Measurements from ENCODE around the gene ASB7.

Gene ASB7

DNA sequence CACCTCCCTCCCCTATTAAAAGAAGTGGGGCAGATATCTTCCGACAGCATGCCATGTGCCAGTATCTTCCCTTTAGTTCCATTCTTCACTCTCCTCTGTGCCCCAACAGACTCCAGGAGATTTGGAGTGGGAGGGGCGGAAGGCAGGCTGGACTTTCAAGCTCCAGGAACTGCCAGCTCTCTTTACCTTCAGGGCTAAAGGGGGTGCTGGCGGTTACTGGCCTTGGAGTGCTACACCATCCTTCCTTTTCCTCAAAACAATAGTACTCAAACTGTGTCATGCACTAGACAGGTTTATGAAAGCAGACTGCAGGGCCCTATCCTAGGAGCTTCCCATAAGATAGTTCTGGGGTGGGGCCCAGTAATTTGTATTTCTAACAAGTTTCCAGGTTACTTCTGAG, 6.4 kb upstream of the ASB7 start:
- H3K9me3 ChIP-seq (ENCODE audit: control insufficient read depth in 5 of 5, low read length in 5 of 5), result no peaks in the 10 kb centered on the region
- H3K4me1 ChIP-seq (ENCODE audit: control insufficient read depth in 5 of 5, insufficient read depth in 5 of 5, low read length in 5 of 5), result peaks cover 3 to 19% (median 10%) of the 10 kb centered on the region in 5 donors
- no peak overlapping the region for H3K9ac ChIP-seq (ENCODE audit: low read length in 5 of 5)
- H3K4me3 ChIP-seq (ENCODE audit: low read depth in 1 of 5, low read length in 5 of 5), result no peak overlapping the region
- no peak overlapping the region for H3K27ac ChIP-seq (ENCODE audit: low read depth, low read length)
- no peaks in the 10 kb centered on the region for H3K36me3 ChIP-seq (ENCODE audit: control insufficient read depth in 5 of 5, insufficient read depth in 5 of 5, low read length in 5 of 5)
- no peaks in the 10 kb centered on the region for H3K27me3 ChIP-seq (ENCODE audit: control insufficient read depth in 5 of 5, insufficient read depth in 4 of 5, low read length in 5 of 5)

DNA sequence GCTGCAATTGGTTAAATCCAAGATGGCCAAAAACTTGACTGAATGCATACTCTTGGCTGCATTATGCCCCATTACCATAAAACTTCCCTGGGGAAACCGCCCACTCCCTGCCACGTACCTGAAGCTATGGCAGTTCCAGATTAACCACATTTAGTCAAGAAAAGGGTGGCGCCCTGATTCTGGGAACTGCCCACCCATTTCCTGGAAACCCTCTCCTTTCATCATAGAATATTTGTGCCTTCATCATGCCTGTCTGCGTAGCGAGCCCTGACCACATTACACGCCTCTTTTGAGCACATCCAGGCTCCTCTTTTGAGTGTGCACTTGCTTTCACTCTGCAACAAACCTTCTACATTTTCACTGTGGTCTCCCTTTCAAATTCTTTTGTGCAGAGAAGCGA, 5.6 kb upstream of the ASB7 start:
- peaks cover 3 to 27% (median 18%) of the 10 kb centered on the region in 5 donors for H3K4me1 ChIP-seq (ENCODE audit: control insufficient read depth in 5 of 5, insufficient read depth in 5 of 5, low read length in 5 of 5)
- no peak overlapping the region for H3K27ac ChIP-seq (ENCODE audit: low read depth, low read length)
- H3K4me3 ChIP-seq (ENCODE audit: low read depth in 1 of 5, low read length in 5 of 5), result no peak overlapping the region

DNA sequence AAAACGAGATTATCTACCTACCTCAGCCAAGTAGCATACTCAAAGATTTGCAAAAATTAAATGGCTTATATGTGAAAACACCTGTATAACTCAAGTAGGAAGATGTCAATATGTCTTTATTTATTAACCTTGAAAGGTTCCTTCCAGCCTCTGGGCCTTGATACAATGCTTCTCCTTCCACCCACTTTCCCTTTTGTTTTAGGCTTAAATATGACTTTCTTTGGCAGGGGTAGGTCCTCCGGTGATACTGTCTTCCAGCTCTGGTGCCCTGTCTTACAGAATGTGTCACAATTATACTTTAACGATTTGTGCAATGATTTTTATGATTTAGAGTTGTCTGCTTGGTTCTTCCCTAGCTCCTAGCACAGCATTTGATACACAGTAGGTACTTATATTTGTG, 4.5 kb upstream of the ASB7 start:
- Histone ChIP-seq H3K4me1 (ENCODE audit: control insufficient read depth in 5 of 5, insufficient read depth in 5 of 5, low read length in 5 of 5) (peaks cover 3 to 30% (median 21%) of the 10 kb centered on the region in 5 donors), H3K27ac (ENCODE audit: low read depth, low read length) (no peak overlapping the region), H3K27me3 (ENCODE audit: control insufficient read depth in 5 of 5, insufficient read depth in 4 of 5, low read length in 5 of 5) (no peaks in the 10 kb centered on the region)

More for the DNA sequence above, 5.6 kb upstream of the ASB7 start:
- no peaks in the 10 kb centered on the region for H3K36me3 ChIP-seq (ENCODE audit: control insufficient read depth in 5 of 5, insufficient read depth in 5 of 5, low read length in 5 of 5)
- H3K9me3 ChIP-seq (ENCODE audit: control insufficient read depth in 5 of 5, low read length in 5 of 5), result no peaks in the 10 kb centered on the region
- H3K9ac ChIP-seq (ENCODE audit: low read length in 5 of 5), result no peak overlapping the region
- H3K27me3 ChIP-seq (ENCODE audit: control insufficient read depth in 5 of 5, insufficient read depth in 4 of 5, low read length in 5 of 5), result no peaks in the 10 kb centered on the region

GRCh38 chr15:100598655-100599054, 3.7 kb upstream of the ASB7 start:
- Histone ChIP-seq H3K27me3 (ENCODE audit: control insufficient read depth in 5 of 5, insufficient read depth in 4 of 5, low read length in 5 of 5) (no peaks in the 10 kb centered on the region), H3K9me3 (ENCODE audit: control insufficient read depth in 5 of 5, low read length in 5 of 5) (no peaks in the 10 kb centered on the region), H3K4me1 (ENCODE audit: control insufficient read depth in 5 of 5, insufficient read depth in 5 of 5, low read length in 5 of 5) (peaks cover 5 to 37% (median 29%) of the 10 kb centered on the region in 5 donors), H3K9ac (ENCODE audit: low read length in 5 of 5) (no peak overlapping the region), H3K36me3 (ENCODE audit: control insufficient read depth in 5 of 5, insufficient read depth in 5 of 5, low read length in 5 of 5) (no peaks in the 10 kb centered on the region), H3K27ac (ENCODE audit: low read depth, low read length) (no peak overlapping the region), H3K4me3 (ENCODE audit: low read depth in 1 of 5, low read length in 5 of 5) (no peak overlapping the region)

More for the DNA sequence above, 4.5 kb upstream of the ASB7 start:
- Histone ChIP-seq H3K9ac (ENCODE audit: low read length in 5 of 5) (no peak overlapping the region), H3K9me3 (ENCODE audit: control insufficient read depth in 5 of 5, low read length in 5 of 5) (no peaks in the 10 kb centered on the region), H3K36me3 (ENCODE audit: control insufficient read depth in 5 of 5, insufficient read depth in 5 of 5, low read length in 5 of 5) (no peaks in the 10 kb centered on the region), H3K4me3 (ENCODE audit: low read depth in 1 of 5, low read length in 5 of 5) (no peak overlapping the region)

GRCh38 chr15:100601163-100601562, 1.2 kb upstream of the ASB7 start:
- Histone ChIP-seq H3K4me3 (ENCODE audit: low read depth in 1 of 5, low read length in 5 of 5) (peak overlapping the region; percentile 83 to 99 (median 93)), H3K4me1 (ENCODE audit: control insufficient read depth in 5 of 5, insufficient read depth in 5 of 5, low read length in 5 of 5) (peaks cover 5 to 31% (median 27%) of the 10 kb centered on the region in 5 donors), H3K9me3 (ENCODE audit: control insufficient read depth in 5 of 5, low read length in 5 of 5) (no peaks in the 10 kb centered on the region), H3K27me3 (ENCODE audit: control insufficient read depth in 5 of 5, insufficient read depth in 4 of 5, low read length in 5 of 5) (no peaks in the 10 kb centered on the region), H3K36me3 (ENCODE audit: control insufficient read depth in 5 of 5, insufficient read depth in 5 of 5, low read length in 5 of 5) (peaks cover 0 to 9% (median 5%) of the 10 kb centered on the region in 5 donors), H3K9ac (ENCODE audit: low read length in 5 of 5) (peak overlapping the region; percentile 72 to 97 (median 89)), H3K27ac (ENCODE audit: low read depth, low read length) (peak overlapping the region; percentile 74)

- H3K9me3 ChIP-seq (ENCODE audit: control insufficient read depth in 5 of 5, low read length in 5 of 5), result no peaks in the 10 kb centered on the region
- H3K36me3 ChIP-seq (ENCODE audit: control insufficient read depth in 5 of 5, insufficient read depth in 5 of 5, low read length in 5 of 5), result peaks cover 0 to 9% (median 6%) of the 10 kb centered on the region in 5 donors
- H3K27ac ChIP-seq (ENCODE audit: low read depth, low read length), result peak overlapping the region; percentile 74
- H3K27me3 ChIP-seq (ENCODE audit: control insufficient read depth in 5 of 5, insufficient read depth in 4 of 5, low read length in 5 of 5), result no peaks in the 10 kb centered on the region
- peak overlapping the region; percentile 72 to 97 (median 89) for H3K9ac ChIP-seq (ENCODE audit: low read length in 5 of 5)
- peaks cover 5 to 30% (median 27%) of the 10 kb centered on the region in 5 donors for H3K4me1 ChIP-seq (ENCODE audit: control insufficient read depth in 5 of 5, insufficient read depth in 5 of 5, low read length in 5 of 5)
- peak overlapping the region; percentile 83 to 99 (median 93) for H3K4me3 ChIP-seq (ENCODE audit: low read depth in 1 of 5, low read length in 5 of 5)
Measured at GRCh38 chr15:100601617-100602063, 749 bp upstream of the ASB7 start.

DNA sequence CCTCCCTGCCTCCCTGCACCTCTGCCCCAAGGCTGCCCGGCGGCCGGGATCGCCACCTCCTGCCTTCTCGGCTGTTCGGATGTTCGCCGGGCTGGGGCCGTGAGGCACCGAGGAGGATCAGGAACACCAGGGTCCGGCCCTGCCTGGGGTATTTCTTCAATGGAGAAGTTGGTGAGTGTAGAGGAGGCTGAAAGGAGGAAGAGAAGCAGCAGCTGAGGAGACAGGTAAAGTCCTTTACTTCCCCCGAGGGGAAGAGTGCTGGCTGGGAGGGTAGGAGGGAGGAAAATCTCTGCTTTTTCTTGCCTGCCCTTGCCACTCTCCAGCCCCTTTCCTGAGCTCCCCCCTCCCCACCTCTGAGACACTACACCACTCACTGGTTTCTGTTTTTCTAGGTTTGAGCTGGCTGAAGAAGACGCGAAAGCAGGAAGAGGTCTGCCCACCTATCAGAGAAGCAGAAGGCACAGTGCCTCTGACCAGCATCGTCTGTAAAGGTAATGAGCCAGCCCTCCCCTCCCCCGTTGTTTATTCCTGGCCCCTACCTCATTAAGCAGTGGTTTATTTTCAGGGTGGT, 519 bp downstream of the ASB7 start:
- Histone ChIP-seq H3K27me3 (ENCODE audit: control insufficient read depth in 5 of 5, insufficient read depth in 4 of 5, low read length in 5 of 5) (no peaks in the 10 kb centered on the region), H3K4me3 (ENCODE audit: low read depth in 1 of 5, low read length in 5 of 5) (peak overlapping the region; percentile 83 to 94 (median 91)), H3K27ac (ENCODE audit: low read depth, low read length) (peak overlapping the region; percentile 78), H3K36me3 (ENCODE audit: control insufficient read depth in 5 of 5, insufficient read depth in 5 of 5, low read length in 5 of 5) (peaks cover 2 to 10% (median 9%) of the 10 kb centered on the region in 5 donors), H3K9ac (ENCODE audit: low read length in 5 of 5) (peak overlapping the region; percentile 16 to 90 (median 79)), H3K4me1 (ENCODE audit: control insufficient read depth in 5 of 5, insufficient read depth in 5 of 5, low read length in 5 of 5) (peaks cover 5 to 29% (median 27%) of the 10 kb centered on the region in 5 donors), H3K9me3 (ENCODE audit: control insufficient read depth in 5 of 5, low read length in 5 of 5) (no peaks in the 10 kb centered on the region)

DNA sequence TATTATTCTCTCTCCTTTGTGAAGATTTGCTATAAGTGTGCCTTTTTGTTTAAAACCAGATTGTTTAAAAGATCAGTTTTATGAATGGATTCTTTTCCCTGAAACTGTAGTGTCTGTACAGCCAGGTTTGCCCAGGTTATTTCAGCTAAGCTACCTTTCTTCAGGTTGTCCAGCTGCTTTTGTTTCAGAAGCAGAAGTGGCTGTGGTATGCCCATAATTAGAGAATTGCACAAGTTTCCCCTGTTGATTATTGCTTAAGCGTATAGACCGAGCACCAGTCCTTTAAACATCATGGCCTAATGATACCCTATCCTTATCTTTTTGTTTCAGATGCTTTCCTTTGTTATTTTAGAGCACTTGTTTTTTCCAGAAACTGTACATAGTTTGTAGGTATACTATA, 10.2 kb downstream of the ASB7 start:
- H3K4me1 ChIP-seq (ENCODE audit: control insufficient read depth in 5 of 5, insufficient read depth in 5 of 5, low read length in 5 of 5), result no peaks in the 10 kb centered on the region
- no peak overlapping the region for H3K4me3 ChIP-seq (ENCODE audit: low read depth in 1 of 5, low read length in 5 of 5)
- no peak overlapping the region for H3K27ac ChIP-seq (ENCODE audit: low read depth, low read length)
- H3K27me3 ChIP-seq (ENCODE audit: control insufficient read depth in 5 of 5, insufficient read depth in 4 of 5, low read length in 5 of 5), result no peaks in the 10 kb centered on the region
- H3K9me3 ChIP-seq (ENCODE audit: control insufficient read depth in 5 of 5, low read length in 5 of 5), result no peaks in the 10 kb centered on the region
- H3K36me3 ChIP-seq (ENCODE audit: control insufficient read depth in 5 of 5, insufficient read depth in 5 of 5, low read length in 5 of 5), result peaks cover 32 to 60% (median 38%) of the 10 kb centered on the region in 5 donors
- H3K9ac ChIP-seq (ENCODE audit: low read length in 5 of 5), result no peak overlapping the region

DNA sequence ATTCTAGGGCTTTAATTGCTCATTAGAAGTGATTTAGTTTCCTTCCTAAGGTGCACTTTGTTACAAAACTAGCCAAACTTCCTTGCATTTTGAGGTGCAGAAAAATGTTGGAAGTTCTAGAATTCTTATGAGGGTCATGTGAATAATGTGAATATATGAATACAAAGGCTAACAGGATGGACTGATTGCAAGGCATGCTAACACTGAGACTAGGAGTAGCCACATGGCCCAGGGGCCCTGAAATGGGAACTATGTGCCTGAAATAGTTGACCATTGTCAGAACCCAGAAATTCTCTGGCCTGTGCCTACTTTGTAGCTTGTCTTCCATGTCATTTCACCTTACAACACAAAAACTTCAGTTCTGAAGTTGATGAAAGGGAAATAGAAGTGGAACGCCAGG, 10.8 kb downstream of the ASB7 start:
- Histone ChIP-seq H3K27me3 (ENCODE audit: control insufficient read depth in 5 of 5, insufficient read depth in 4 of 5, low read length in 5 of 5) (no peaks in the 10 kb centered on the region), H3K9me3 (ENCODE audit: control insufficient read depth in 5 of 5, low read length in 5 of 5) (no peaks in the 10 kb centered on the region), H3K36me3 (ENCODE audit: control insufficient read depth in 5 of 5, insufficient read depth in 5 of 5, low read length in 5 of 5) (peaks cover 29 to 54% (median 34%) of the 10 kb centered on the region in 5 donors), H3K4me3 (ENCODE audit: low read depth in 1 of 5, low read length in 5 of 5) (no peak overlapping the region), H3K9ac (ENCODE audit: low read length in 5 of 5) (no peak overlapping the region), H3K27ac (ENCODE audit: low read depth, low read length) (no peak overlapping the region), H3K4me1 (ENCODE audit: control insufficient read depth in 5 of 5, insufficient read depth in 5 of 5, low read length in 5 of 5) (no peaks in the 10 kb centered on the region)

- H3K27me3 ChIP-seq (ENCODE audit: control insufficient read depth in 5 of 5, insufficient read depth in 4 of 5, low read length in 5 of 5), result no peaks in the 10 kb centered on the region
- no peaks in the 10 kb centered on the region for H3K4me1 ChIP-seq (ENCODE audit: control insufficient read depth in 5 of 5, insufficient read depth in 5 of 5, low read length in 5 of 5)
- H3K9me3 ChIP-seq (ENCODE audit: control insufficient read depth in 5 of 5, low read length in 5 of 5), result no peaks in the 10 kb centered on the region
- H3K36me3 ChIP-seq (ENCODE audit: control insufficient read depth in 5 of 5, insufficient read depth in 5 of 5, low read length in 5 of 5), result peaks cover 29 to 51% (median 34%) of the 10 kb centered on the region in 5 donors
- no peak overlapping the region for H3K9ac ChIP-seq (ENCODE audit: low read length in 5 of 5)
- H3K4me3 ChIP-seq (ENCODE audit: low read depth in 1 of 5, low read length in 5 of 5), result no peak overlapping the region
- no peak overlapping the region for H3K27ac ChIP-seq (ENCODE audit: low read depth, low read length)
Measured at GRCh38 chr15:100614336-100614735, 11.9 kb downstream of the ASB7 start.

Data from subcutaneous abdominal adipose tissue (tissue), 5 donors.